Right renal pelvis (tissue), 4 donors: Measurements from ENCODE around the gene CFAP45. TPM values are rescaled to one million over a fixed set of nuclear protein-coding genes. Genes with fewer than 3 reads are reported as not detected.

Source experiments
- DNase-seq, 4 donors: peaks; one replicate each; pipeline ENCODE4 v3.0.0-alpha.2; 2013; ENCODE audit warnings: low read depth in 4 of 4, low spot score in 3 of 4, missing footprints in 1 of 4
- polyA plus RNA-seq, 4 donors: library from polyadenylated mRNA; unstranded; fragments of 120-200 nt; gene quantifications; one replicate each; pipeline ENCODE4 v1.2.1, GENCODE V29; 2013; ENCODE audit not compliant: insufficient read length in 4 of 4

Gene CFAP45
- polyA plus RNA-seq, 4 donors, result 2.6 to 3.5 (median 3.3) TPM

- DNase-seq, result peak in 2 of 4 donors; percentile 76 to 80
Observed at GRCh38 chr1:159924791-159925718, 25.1 kb upstream of the CFAP45 start, which contains the start of gene TAGLN2. Gene TAGLN2 (minus strand): TSS chr1:159925507. CDS start chr1:159920509, 4,998 bp downstream.

GRCh38 chr1:159924025-159924790 is 24.2 kb upstream of the CFAP45 start:
- DNase-seq, result no peak

- peak in 1 of 4 donors; percentile 63 for DNase-seq
Observed at GRCh38 chr1:159923203-159924024, 23.4 kb upstream of the CFAP45 start.

- peak in 1 of 4 donors; percentile 67 for DNase-seq
Observed at GRCh38 chr1:159922511-159923202, 22.7 kb upstream of the CFAP45 start.

- DNase-seq, result no peak
Observed at GRCh38 chr1:159921700-159922504, 21.9 kb upstream of the CFAP45 start.

- DNase-seq, result no peak
Observed at GRCh38 chr1:159921251-159921650, 21.3 kb upstream of the CFAP45 start.

GRCh38 chr1:159920651-159921050 is 20.7 kb upstream of the CFAP45 start:
- no peak for DNase-seq

- DNase-seq, result no peak
Observed at GRCh38 chr1:159920202-159920601, 20.2 kb upstream of the CFAP45 start.

- DNase-seq, result no peak
Observed at GRCh38 chr1:159919236-159919865, 19.4 kb upstream of the CFAP45 start.

GRCh38 chr1:159918352-159919200 is 18.6 kb upstream of the CFAP45 start:
- DNase-seq, result no peak

GRCh38 chr1:159917533-159918351 is 17.8 kb upstream of the CFAP45 start:
- DNase-seq, result no peak

- no peak for DNase-seq
Observed at GRCh38 chr1:159916242-159917051, 16.5 kb upstream of the CFAP45 start.

GRCh38 chr1:159915571-159916241 is 15.7 kb upstream of the CFAP45 start:
- DNase-seq, result no peak

- DNase-seq, result no peak
Observed at GRCh38 chr1:159914252-159915018, 14.5 kb upstream of the CFAP45 start.
